HepG2 (cell line): Measurements from ENCODE around the gene MYOM1. TPM values are rescaled to one million over a fixed set of nuclear protein-coding genes. Genes with fewer than 3 reads are reported as not detected.

Experiments used
- ATAC-seq: fragments of 200-7000 bp; cut with Tn5 transposase; 3 replicates; pipeline ENCODE4 v1.9.1; 2020; ENCODE audit warnings: mild to moderate bottlenecking, moderate library complexity
- BruUV-seq: library from RNA; stranded (reverse); fragments of 400-500 nt; replicated peaks from 2 replicates; lab custom pipeline; 2021; lab: Mats Ljungman, UMichigan
- CTCF ChIA-PET: fragments of 300-600 bp; formaldehyde crosslinking; extraction: SDS; loops from one replicate; lab custom pipeline; 2021; ENCODE audit warnings: low total read pairs, inconsistent platforms, low intra/inter-chr PET ratio; lab: Yijun Ruan, JAX
- POLR2A ChIA-PET: fragments of 350-600 bp; sonication (Branson Sonifier 250); formaldehyde crosslinking; loops from one replicate; lab custom pipeline; 2020; ENCODE audit warnings: antibody characterized with exemption, inconsistent platforms; lab: Yijun Ruan, JAX
- DNase-seq: peaks from one replicate; pipeline ENCODE4 v3.0.0-alpha.2; 2015; ENCODE audit warnings: low spot score
- FAIRE-seq: peaks from 3 replicates; lab custom pipeline; 2011; peaks lifted over from hg19 to GRCh38; lab: Jason Lieb, UNC
- H2AFZ ChIP-seq: one replicate; pipeline ENCODE4 v1.6.1; 2011; ENCODE audit warnings: low read length, inconsistent platforms
- H3K27ac ChIP-seq: fragments of 300-600 bp; 3 replicates; pipeline ENCODE4 v1.8.0; 2011; ENCODE audit warnings: mixed run types, mild to moderate bottlenecking, mixed read lengths, low read length, inconsistent platforms; ENCODE audit not compliant: insufficient read depth; ENCODE audit errors: extremely low read length
- H3K27me3 ChIP-seq, 2 experiments: fragments of 200-600 bp in 1 of 2; 2 replicates in 1 of 2; 3 replicates in 1 of 2; pipeline versions ENCODE4 v1.6.0 to v1.8.0; 2011; ENCODE audit warnings: low read length in 2 of 2, mild to moderate bottlenecking in 2 of 2, moderate library complexity in 2 of 2, inconsistent platforms in 1 of 2; ENCODE audit not compliant: insufficient read depth in 2 of 2, control insufficient read depth in 1 of 2
- H3K36me3 ChIP-seq, 2 experiments: fragments of 200-600 bp in 1 of 2; replicated peaks in 1 of 2; 2 replicates in 1 of 2; 3 replicates in 1 of 2; pipeline versions ENCODE4 v1.5.1 to v1.8.0; 2011; ENCODE audit warnings: low read length in 2 of 2, inconsistent platforms in 1 of 2; ENCODE audit not compliant: insufficient read depth in 2 of 2, control insufficient read depth in 1 of 2
- H3K4me1 ChIP-seq: 2 replicates; pipeline ENCODE4 v1.5.1; 2012; ENCODE audit warnings: low read length, inconsistent platforms; ENCODE audit not compliant: insufficient read depth
- H3K4me2 ChIP-seq: 2 replicates; pipeline ENCODE4 v1.6.0; 2011; ENCODE audit warnings: low read depth, low read length, inconsistent platforms
- H3K4me3 ChIP-seq, 3 experiments: fragments of 200-600 bp in 1 of 3; sonication (generic), shearing (Covaris generic) in 1 of 3; replicated peaks in 1 of 3; 2 replicates each; pipeline ENCODE4 v1.5.1; 2011 to 2016; ENCODE audit warnings: low read length in 3 of 3, inconsistent platforms in 2 of 3, low read depth in 2 of 3, mild to moderate bottlenecking in 2 of 3, control low read depth in 1 of 3, mixed read lengths in 1 of 3; ENCODE audit not compliant: insufficient read depth in 1 of 3
- H3K79me2 ChIP-seq: one replicate; pipeline ENCODE4 v1.6.1; 2011; ENCODE audit warnings: low read length, inconsistent platforms; ENCODE audit not compliant: insufficient read depth
- H3K9ac ChIP-seq: 2 replicates; pipeline ENCODE4 v1.6.0; 2011; ENCODE audit warnings: mild to moderate bottlenecking, low read depth, low read length, inconsistent platforms; ENCODE audit not compliant: insufficient read depth
- H3K9me3 ChIP-seq: 2 replicates; pipeline ENCODE4 v1.5.1; 2012; ENCODE audit warnings: mild to moderate bottlenecking, low read length
- H4K20me1 ChIP-seq: 2 replicates; pipeline ENCODE4 v1.6.0; 2011; ENCODE audit warnings: inconsistent platforms, mild to moderate bottlenecking, low read length, moderate library complexity; ENCODE audit not compliant: insufficient read depth
- ATF7 ChIP-seq, 2 experiments: fragments of 450-650 bp in 1 of 2; sonication (generic) in 1 of 2; formaldehyde crosslinking in 1 of 2; IDR thresholded peaks; 2 replicates each; pipeline versions ENCODE4 v1.4.0 to v1.6.1; 2016 to 2020; ENCODE audit warnings: antibody characterized with exemption in 1 of 2, mild to moderate bottlenecking in 1 of 2, missing genetic modification reagents in 1 of 2
- KDM5B ChIP-seq: sonication (generic); formaldehyde crosslinking; IDR thresholded peaks from 2 replicates; pipeline ENCODE4 v1.4.0; 2020; ENCODE audit warnings: missing genetic modification reagents, mild to moderate bottlenecking, borderline replicate concordance
- MTA1 ChIP-seq: sonication (generic); formaldehyde crosslinking; IDR thresholded peaks from 2 replicates; pipeline ENCODE4 v1.4.0; 2020; ENCODE audit warnings: missing genetic modification reagents, mild to moderate bottlenecking, borderline replicate concordance
- ZC3H13 ChIP-seq: sonication (generic); formaldehyde crosslinking; IDR thresholded peaks from 2 replicates; pipeline ENCODE4 v1.8.1; 2023; ENCODE audit warnings: mild to moderate bottlenecking, missing genetic modification reagents, moderate library complexity
- ZFP36 ChIP-seq: fragments of 150-350 bp; IDR thresholded peaks from 2 replicates; pipeline ENCODE4 v1.6.1; 2018; ENCODE audit warnings: borderline replicate concordance, low read length, low read depth; ENCODE audit not compliant: partially characterized antibody
- ZNF652 ChIP-seq: IDR thresholded peaks from 2 replicates; pipeline ENCODE4 v1.6.1; 2016; ENCODE audit warnings: low read depth, borderline replicate concordance
- ZNF782 ChIP-seq: sonication (generic); formaldehyde crosslinking; IDR thresholded peaks from 2 replicates; pipeline ENCODE4 v1.4.0; 2020; ENCODE audit warnings: missing genetic modification reagents, mild to moderate bottlenecking, borderline replicate concordance
- WGBS: methylation state at CpG from one replicate; pipeline ENCODE4 v1.1.6; 2017; ENCODE audit warnings: low lambda C conversion rate; 5-methylcytosine and 5-hydroxymethylcytosine counted together
- in situ Hi-C: cut with HindIII; loops from 2 replicates; pipeline ENCODE4 v1.10.0; 2017; ENCODE audit warnings: low pct_unique_long_range_greater_than_20kb; ENCODE audit not compliant: extremely low pct_ligation_motif_present
- intact Hi-C: fragments of 100-400 bp; cut with micrococcal nuclease; formaldehyde crosslinking; loops from one replicate; pipeline ENCODE4 v1.10.0; 2022; ENCODE audit not compliant: unreplicated experiment
- polyA plus RNA-seq, 8 experiments: library from polyadenylated mRNA; depleted of rRNA in 3 of 8; stranded (reverse) in 7 of 8; unstranded in 1 of 8; fragments of >200 nt; fragmentation: Illumina TruSeq in 4 of 8; extraction: Trizol in 4 of 8; gene quantifications; 2 replicates each; pipeline versions ENCODE4 v1.2.1 to v1.2.3, GENCODE V29; 2011 to 2016; ENCODE audit warnings: low read depth in 4 of 8, missing spikeins in 1 of 8, mixed read lengths in 1 of 8; ENCODE audit not compliant: insufficient read depth in 1 of 8
- total RNA-seq, 5 experiments: library from RNA; depleted of rRNA; stranded (reverse); fragments of >200 nt; fragmentation: Illumina TruSeq; extraction: Trizol; gene quantifications; 2 replicates each; pipeline ENCODE4 v1.2.3, GENCODE V29; 2016; ENCODE audit warnings: low read depth in 1 of 5
- TF ChIP-seq, protein P1 (sequence below): fragments of 450-650 bp; IDR thresholded peaks from 2 replicates; pipeline ENCODE4 v1.6.1; 2017
- TF ChIP-seq, protein P2 (sequence below): sonication (generic); formaldehyde crosslinking; conservative IDR thresholded peaks from 2 replicates; pipeline ENCODE4 v1.4.0; 2020; ENCODE audit warnings: mild to moderate bottlenecking, missing genetic modification reagents, moderate library complexity

The MYOM1 gene
- total and polyA plus RNA-seq, 2 of the 13 experiments (the other 11 are each of a cell fraction or from before 2014, with no cell fraction given), result 0.46 to 0.98 TPM

DNA sequence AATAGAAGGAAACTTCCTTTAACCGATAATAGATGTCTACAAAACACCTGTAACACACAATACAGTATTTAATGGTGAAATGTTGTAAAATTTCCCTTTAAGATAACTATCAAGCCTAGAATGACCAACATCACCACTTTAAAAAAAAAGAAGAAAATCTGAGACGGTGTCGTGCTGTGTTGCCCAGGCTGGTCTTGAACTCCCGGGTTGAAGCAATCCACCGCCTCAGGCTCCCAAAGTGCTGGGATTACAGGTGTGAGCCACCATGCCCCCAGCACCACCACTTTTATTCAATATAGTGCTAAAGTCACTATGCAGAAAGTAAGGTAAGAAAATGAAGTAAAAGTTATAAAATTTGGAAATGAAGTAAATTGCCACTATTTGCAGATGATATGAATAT lies 96.9 kb downstream of the MYOM1 start:
- Histone ChIP-seq H3K9me3 (no peaks in the 10 kb centered on the region), H3K79me2 (no peaks in the 10 kb centered on the region), H3K4me1 (peaks cover 41% of the 10 kb centered on the region), H4K20me1 (no peaks in the 10 kb centered on the region), H2AFZ (no peak overlapping the region), H3K36me3 (no peaks in the 10 kb centered on the region), H3K27me3 (no peaks in the 10 kb centered on the region), H3K9ac (no peak overlapping the region)
- ATAC-seq (no peak), FAIRE-seq (no peak)
- WGBS, result 96% methylated on average over 5 of the region's 5 CpGs
- intact Hi-C loops, result loop anchor here (10.0 kb wide), 1 partner anchor 188 kb away; no protein-coding TSS in a partner anchor
- TF ChIP-seq MTA1 (CRISPR knock-in tag), result no peak
- TF ChIP-seq ZFP36, result no peak
- TF ChIP-seq KDM5B (CRISPR knock-in tag), result no peak
- no peak for TF ChIP-seq ATF7 (IDR thresholded peaks at IDR 0.05)
- TF ChIP-seq ATF7 (CRISPR knock-in tag; IDR thresholded peaks at IDR 0.05), result no peak
- no peak for TF ChIP-seq ZNF782 (CRISPR knock-in tag)
- TF ChIP-seq, protein P1, sequence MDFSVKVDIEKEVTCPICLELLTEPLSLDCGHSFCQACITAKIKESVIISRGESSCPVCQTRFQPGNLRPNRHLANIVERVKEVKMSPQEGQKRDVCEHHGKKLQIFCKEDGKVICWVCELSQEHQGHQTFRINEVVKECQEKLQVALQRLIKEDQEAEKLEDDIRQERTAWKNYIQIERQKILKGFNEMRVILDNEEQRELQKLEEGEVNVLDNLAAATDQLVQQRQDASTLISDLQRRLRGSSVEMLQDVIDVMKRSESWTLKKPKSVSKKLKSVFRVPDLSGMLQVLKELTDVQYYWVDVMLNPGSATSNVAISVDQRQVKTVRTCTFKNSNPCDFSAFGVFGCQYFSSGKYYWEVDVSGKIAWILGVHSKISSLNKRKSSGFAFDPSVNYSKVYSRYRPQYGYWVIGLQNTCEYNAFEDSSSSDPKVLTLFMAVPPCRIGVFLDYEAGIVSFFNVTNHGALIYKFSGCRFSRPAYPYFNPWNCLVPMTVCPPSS, result no peak
- TF ChIP-seq, protein P2, sequence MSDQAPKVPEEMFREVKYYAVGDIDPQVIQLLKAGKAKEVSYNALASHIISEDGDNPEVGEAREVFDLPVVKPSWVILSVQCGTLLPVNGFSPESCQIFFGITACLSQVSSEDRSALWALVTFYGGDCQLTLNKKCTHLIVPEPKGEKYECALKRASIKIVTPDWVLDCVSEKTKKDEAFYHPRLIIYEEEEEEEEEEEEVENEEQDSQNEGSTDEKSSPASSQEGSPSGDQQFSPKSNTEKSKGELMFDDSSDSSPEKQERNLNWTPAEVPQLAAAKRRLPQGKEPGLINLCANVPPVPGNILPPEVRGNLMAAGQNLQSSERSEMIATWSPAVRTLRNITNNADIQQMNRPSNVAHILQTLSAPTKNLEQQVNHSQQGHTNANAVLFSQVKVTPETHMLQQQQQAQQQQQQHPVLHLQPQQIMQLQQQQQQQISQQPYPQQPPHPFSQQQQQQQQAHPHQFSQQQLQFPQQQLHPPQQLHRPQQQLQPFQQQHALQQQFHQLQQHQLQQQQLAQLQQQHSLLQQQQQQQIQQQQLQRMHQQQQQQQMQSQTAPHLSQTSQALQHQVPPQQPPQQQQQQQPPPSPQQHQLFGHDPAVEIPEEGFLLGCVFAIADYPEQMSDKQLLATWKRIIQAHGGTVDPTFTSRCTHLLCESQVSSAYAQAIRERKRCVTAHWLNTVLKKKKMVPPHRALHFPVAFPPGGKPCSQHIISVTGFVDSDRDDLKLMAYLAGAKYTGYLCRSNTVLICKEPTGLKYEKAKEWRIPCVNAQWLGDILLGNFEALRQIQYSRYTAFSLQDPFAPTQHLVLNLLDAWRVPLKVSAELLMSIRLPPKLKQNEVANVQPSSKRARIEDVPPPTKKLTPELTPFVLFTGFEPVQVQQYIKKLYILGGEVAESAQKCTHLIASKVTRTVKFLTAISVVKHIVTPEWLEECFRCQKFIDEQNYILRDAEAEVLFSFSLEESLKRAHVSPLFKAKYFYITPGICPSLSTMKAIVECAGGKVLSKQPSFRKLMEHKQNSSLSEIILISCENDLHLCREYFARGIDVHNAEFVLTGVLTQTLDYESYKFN (CRISPR knock-in tag), result no peak
- no peak for TF ChIP-seq ZC3H13
- TF ChIP-seq ZNF652, result no peak
- TF ChIP-seq, all 625 proteins: peak for 0
- H3K4me2 ChIP-seq, result no peak overlapping the region
- ChIA-PET CTCF (no interaction called here), POLR2A (no interaction called here)
- no TSS peak for BruUV-seq
- no peak overlapping the region for H3K27ac ChIP-seq
- DNase-seq, result no peak
- in situ Hi-C loops, result no loop called here
- no peak overlapping the region for H3K4me3 ChIP-seq
